ENCODE data around the gene TADA2B.

- TF ChIP-seq EZH2phosphoT487 (IDR thresholded peaks at IDR 0.05; ENCODE audit: borderline replicate concordance) (no peak), CTCF (conservative IDR thresholded peaks at IDR 0.05; ENCODE audit: low read length) (no peak)
These were observed 53.1 kb downstream of the TADA2B start for GRCh38 chr4:7096236-7096635.

Data from Loucy (cell line).